GM19468 (cell line): ENCODE measurements around the gene PTF1A.
"Not testable (repeated sequence)": the region's sequence is repeated elsewhere in the genome, so short reads cannot be mapped to it uniquely, and the experiment has no call there.

Experiments
- ATAC-seq: cut with Tn5 transposase; IDR thresholded peaks from one replicate; pipeline ENCODE4 v1.9.1; 2021; ENCODE audit warnings: mild to moderate bottlenecking, moderate library complexity, moderate number of reproducible peaks; ENCODE audit not compliant: unreplicated experiment; ENCODE audit errors: extremely low read depth

Gene PTF1A

GRCh38 chr10:23201837-23202236 lies 9.7 kb downstream of the PTF1A start:
- ATAC-seq, result no peak

- ATAC-seq, result no peak
Measured at GRCh38 chr10:23202779-23203178, 10.7 kb downstream of the PTF1A start.

- no peak for ATAC-seq
Measured at GRCh38 chr10:23203369-23204325, 11.5 kb downstream of the PTF1A start.

- no peak for ATAC-seq
Measured at GRCh38 chr10:23204773-23205172, 12.7 kb downstream of the PTF1A start.

GRCh38 chr10:23205972-23206642 lies 14.0 kb downstream of the PTF1A start:
- ATAC-seq, result no peak

- ATAC-seq, result no peak
Measured at GRCh38 chr10:23217471-23217870, 25.4 kb downstream of the PTF1A start.

- no peak for ATAC-seq
Measured at GRCh38 chr10:23230582-23230981, 38.5 kb downstream of the PTF1A start.

- no peak for ATAC-seq
Measured at GRCh38 chr10:23238015-23238414, 45.9 kb downstream of the PTF1A start.

GRCh38 chr10:23241779-23242178 lies 49.7 kb downstream of the PTF1A start:
- not testable (repeated sequence) for ATAC-seq
